Epithelial cell of proximal tubule (primary cell): Measurements from ENCODE around the gene TSHZ3. TPM values are rescaled to one million over a fixed set of nuclear protein-coding genes. Genes with fewer than 3 reads are reported as not detected.

Experiments used
- DNase-seq: peaks from one replicate; pipeline ENCODE4 v3.0.0-alpha.2; 2011; ENCODE audit warnings: low read depth
- H3K4me3 ChIP-seq: 2 replicates; pipeline ENCODE4 v1.5.1; 2011; ENCODE audit warnings: low read depth, mild to moderate bottlenecking, low read length
- total RNA-seq: library from RNA; depleted of rRNA; stranded (reverse); fragments of >200 nt; gene quantifications from 2 replicates; pipeline ENCODE4 v1.2.3, GENCODE V29; 2015
- TF ChIP-seq, protein P1 (sequence below): conservative IDR thresholded peaks from 2 replicates; pipeline ENCODE4 v1.5.1; 2012; ENCODE audit warnings: low read depth, mild to moderate bottlenecking, low read length

TSHZ3 gene
- total RNA-seq, 1 donor from 2014 or later = 0.12 TPM

GRCh38 chr19:31266731-31267130 lies 82.5 kb downstream of the TSHZ3 start:
- no peak overlapping the region for H3K4me3 ChIP-seq
- DNase-seq = no peak
- TF ChIP-seq, protein P1, sequence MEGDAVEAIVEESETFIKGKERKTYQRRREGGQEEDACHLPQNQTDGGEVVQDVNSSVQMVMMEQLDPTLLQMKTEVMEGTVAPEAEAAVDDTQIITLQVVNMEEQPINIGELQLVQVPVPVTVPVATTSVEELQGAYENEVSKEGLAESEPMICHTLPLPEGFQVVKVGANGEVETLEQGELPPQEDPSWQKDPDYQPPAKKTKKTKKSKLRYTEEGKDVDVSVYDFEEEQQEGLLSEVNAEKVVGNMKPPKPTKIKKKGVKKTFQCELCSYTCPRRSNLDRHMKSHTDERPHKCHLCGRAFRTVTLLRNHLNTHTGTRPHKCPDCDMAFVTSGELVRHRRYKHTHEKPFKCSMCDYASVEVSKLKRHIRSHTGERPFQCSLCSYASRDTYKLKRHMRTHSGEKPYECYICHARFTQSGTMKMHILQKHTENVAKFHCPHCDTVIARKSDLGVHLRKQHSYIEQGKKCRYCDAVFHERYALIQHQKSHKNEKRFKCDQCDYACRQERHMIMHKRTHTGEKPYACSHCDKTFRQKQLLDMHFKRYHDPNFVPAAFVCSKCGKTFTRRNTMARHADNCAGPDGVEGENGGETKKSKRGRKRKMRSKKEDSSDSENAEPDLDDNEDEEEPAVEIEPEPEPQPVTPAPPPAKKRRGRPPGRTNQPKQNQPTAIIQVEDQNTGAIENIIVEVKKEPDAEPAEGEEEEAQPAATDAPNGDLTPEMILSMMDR = no peak

DNA sequence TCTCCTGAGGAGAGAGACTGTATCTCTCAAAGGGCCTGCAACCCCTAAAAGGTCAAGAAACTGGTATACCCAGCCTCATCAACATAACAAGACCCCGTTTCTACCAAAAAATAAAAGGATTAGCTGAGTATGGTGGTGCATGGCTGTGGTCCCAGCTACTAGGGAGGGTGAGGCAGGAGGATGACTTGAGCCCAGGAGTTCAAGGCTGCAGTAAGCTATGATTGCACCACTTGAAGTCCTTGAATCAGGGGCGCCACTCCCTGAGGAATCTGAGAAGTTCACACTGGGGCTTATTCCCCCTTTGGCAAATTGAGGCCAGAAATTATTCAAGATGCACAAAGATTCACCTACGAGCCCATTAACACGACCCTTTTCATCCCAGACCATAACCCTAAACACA lies 83.0 kb downstream of the TSHZ3 start:
- H3K4me3 ChIP-seq = no peak overlapping the region
- no peak for DNase-seq
- TF ChIP-seq, protein P1 = no peak

DNA sequence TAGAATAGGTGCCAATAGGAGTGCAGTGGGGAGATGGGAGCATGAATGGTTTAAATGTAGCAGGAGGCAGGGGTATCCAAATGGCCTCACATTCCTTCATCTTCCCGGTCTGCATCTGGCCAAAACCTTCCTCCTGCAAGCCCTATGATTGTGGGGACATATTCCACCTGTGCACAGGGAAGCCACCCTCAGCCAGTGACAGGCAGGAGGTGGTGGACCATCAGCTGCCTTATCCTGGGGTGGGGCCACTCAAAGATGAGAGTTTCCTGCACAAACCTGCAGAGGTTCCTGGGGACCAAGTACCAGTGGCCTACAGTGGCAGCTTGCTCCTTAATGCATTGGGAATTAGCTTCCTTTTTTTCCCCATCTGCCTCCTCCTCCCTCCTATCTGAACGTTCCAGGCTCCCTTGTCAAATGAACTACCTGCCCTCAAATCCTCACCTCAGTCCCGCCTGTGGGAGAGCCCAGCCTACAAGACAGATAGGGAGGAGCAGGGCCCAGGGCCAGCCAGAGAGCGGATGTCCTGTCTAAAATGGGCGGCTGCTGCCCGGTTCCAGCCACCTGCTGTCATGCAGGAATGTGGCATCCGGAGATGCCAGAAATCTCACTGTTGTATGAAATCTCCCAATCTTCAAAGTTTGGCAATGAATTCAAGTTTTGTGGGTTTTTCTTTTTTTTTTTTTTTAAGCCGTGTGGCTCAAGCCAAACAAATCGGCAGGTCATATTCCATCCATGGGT lies 85.0 kb downstream of the TSHZ3 start:
- DNase-seq = no peak
- H3K4me3 ChIP-seq = no peak overlapping the region
- TF ChIP-seq, protein P1 = no peak

DNA sequence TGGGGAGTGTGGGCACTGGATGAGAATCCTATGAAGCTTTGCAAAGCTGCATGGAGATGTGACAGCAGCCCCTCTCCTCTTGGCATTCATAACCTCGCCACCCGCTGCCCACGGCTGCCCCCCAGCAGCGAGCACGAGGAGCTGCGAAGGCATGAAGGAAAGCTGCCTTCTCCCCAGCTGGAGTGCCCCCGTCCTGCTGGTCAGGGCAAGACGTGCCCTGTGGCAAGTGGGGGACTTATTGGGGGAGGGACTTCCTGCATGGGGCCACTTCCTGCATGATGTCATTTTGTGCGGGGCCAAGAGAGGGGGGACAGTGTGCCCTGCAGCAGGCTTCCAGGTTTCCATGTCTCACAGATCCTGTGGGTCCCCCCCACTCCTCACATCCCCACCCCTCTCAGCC lies 85.9 kb downstream of the TSHZ3 start:
- TF ChIP-seq, protein P1 = no peak
- no peak for DNase-seq
- no peak overlapping the region for H3K4me3 ChIP-seq

- no peak for DNase-seq
- H3K4me3 ChIP-seq = no peak overlapping the region
- TF ChIP-seq, protein P1 = no peak
Measured at GRCh38 chr19:31262725-31263191, 86.5 kb downstream of the TSHZ3 start.

- no peak overlapping the region for H3K4me3 ChIP-seq
- TF ChIP-seq, protein P1 = no peak
- no peak for DNase-seq
Measured at GRCh38 chr19:31261603-31262212, 87.5 kb downstream of the TSHZ3 start.
